ENCODE measurements around the gene ST6GALNAC3.

ST6GALNAC3 gene

DNA sequence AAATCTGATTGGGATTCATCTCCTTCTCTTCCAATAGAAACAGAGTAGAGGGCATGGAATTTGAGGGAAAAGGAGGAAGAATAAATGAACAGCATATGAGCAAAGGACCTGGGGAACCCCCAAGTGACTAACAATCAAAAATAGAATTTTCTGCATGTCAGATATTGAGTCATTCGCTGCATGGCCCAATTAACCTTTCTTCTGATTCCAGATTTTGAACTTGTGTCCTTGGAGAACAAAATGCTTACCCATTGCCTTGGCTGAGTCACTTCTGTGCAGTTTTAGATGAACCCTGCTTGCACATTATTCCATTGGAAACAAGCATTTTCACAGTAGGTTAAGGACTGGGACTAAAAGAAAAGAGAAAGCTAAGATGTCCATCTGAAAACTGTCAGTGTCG lies 390.5 kb downstream of the ST6GALNAC3 start:
- Histone ChIP-seq H3K4me1 (ENCODE audit: control insufficient read depth, low read depth, low read length) (no peaks in the 10 kb centered on the region), H4K8ac (ENCODE audit: low read depth, low read length) (no peak overlapping the region), H3K36me3 (ENCODE audit: control insufficient read depth, insufficient read depth, low read length) (no peaks in the 10 kb centered on the region), H4K5ac (ENCODE audit: low read length) (no peak overlapping the region), H3K27me3 (ENCODE audit: insufficient read depth, low read length, poor library complexity) (no peaks in the 10 kb centered on the region), H3K9ac (ENCODE audit: low read length) (no peak overlapping the region), H2AK5ac (ENCODE audit: low read length) (no peak overlapping the region), H3K56ac (ENCODE audit: low read length) (no peak overlapping the region), H2BK5ac (ENCODE audit: low read length) (no peak overlapping the region), H3K4me2 (ENCODE audit: low read length) (no peak overlapping the region), H3K27ac (ENCODE audit: low read depth, low read length) (no peak overlapping the region), H3K23ac (ENCODE audit: low read length) (no peak overlapping the region), H3K4ac (ENCODE audit: low read depth, low read length) (no peak overlapping the region), H3K18ac (ENCODE audit: low read length) (no peak overlapping the region), H3K79me1 (ENCODE audit: low read length) (no peaks in the 10 kb centered on the region), H2BK120ac (ENCODE audit: low read depth, low read length) (no peak overlapping the region), H3K4me3 (ENCODE audit: low read length) (no peak overlapping the region), H3K79me2 (ENCODE audit: control insufficient read depth, insufficient read depth, low read length) (no peaks in the 10 kb centered on the region), H2BK15ac (replicated peaks; ENCODE audit: low read depth) (no peak overlapping the region)
- no peak for DNase-seq
- no CpG with 5 or more reads among the region's 2 CpGs for WGBS (ENCODE audit: extremely low coverage, insufficient coverage, low lambda C conversion rate)

DNA sequence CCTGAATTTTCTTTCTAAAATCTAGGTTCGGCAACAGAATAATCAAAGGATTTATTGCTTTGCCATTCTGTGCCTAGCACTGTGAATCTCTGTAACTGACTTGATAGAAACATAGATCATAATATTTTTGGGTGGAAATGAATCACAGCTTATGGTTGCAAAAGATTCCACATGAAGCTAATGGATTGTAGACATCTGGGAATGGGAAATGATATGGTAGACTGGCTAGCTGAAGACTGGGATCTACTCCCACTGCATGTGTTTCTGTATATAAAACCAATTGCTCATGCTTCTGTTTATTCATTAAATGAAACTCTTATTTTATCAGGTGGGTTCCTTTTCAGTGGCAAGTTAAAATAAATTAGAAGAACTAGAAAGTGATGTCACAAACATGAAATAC lies 395.6 kb downstream of the ST6GALNAC3 start:
- Histone ChIP-seq H3K27me3 (ENCODE audit: insufficient read depth, low read length, poor library complexity) (no peaks in the 10 kb centered on the region), H2AK5ac (ENCODE audit: low read length) (no peak overlapping the region), H4K5ac (ENCODE audit: low read length) (no peak overlapping the region), H3K4me2 (ENCODE audit: low read length) (no peak overlapping the region), H3K23ac (ENCODE audit: low read length) (no peak overlapping the region), H2BK15ac (replicated peaks; ENCODE audit: low read depth) (no peak overlapping the region), H3K9ac (ENCODE audit: low read length) (no peak overlapping the region), H2BK120ac (ENCODE audit: low read depth, low read length) (no peak overlapping the region), H3K4ac (ENCODE audit: low read depth, low read length) (no peak overlapping the region), H3K4me1 (ENCODE audit: control insufficient read depth, low read depth, low read length) (no peaks in the 10 kb centered on the region), H3K36me3 (ENCODE audit: control insufficient read depth, insufficient read depth, low read length) (no peaks in the 10 kb centered on the region), H2BK5ac (ENCODE audit: low read length) (no peak overlapping the region), H3K56ac (ENCODE audit: low read length) (no peak overlapping the region), H3K79me1 (ENCODE audit: low read length) (no peaks in the 10 kb centered on the region), H4K8ac (ENCODE audit: low read depth, low read length) (no peak overlapping the region), H3K18ac (ENCODE audit: low read length) (no peak overlapping the region), H3K27ac (ENCODE audit: low read depth, low read length) (no peak overlapping the region), H3K79me2 (ENCODE audit: control insufficient read depth, insufficient read depth, low read length) (no peaks in the 10 kb centered on the region), H3K4me3 (ENCODE audit: low read length) (no peak overlapping the region)
- no peak for DNase-seq
- WGBS (ENCODE audit: extremely low coverage, insufficient coverage, low lambda C conversion rate): no CpG with 5 or more reads among the region's 1 CpG

DNA sequence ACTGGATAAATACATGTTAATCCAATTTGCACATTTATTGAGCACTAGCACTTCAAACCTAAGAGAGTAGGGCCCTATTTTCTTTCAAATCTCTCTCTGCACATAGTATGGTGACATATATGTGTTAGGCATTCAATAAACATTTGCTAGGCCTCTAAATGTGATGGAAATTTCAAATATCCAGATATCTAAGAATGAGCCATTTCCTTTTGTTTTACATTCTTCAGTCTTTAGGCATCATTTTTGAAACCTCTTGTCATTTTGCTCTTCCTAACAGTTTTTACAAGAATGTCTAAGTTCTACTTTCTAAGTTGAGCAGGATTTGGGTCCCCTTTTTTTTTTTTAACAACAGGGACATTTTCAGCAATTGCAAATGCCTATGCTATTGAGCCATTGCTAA lies 397.0 kb downstream of the ST6GALNAC3 start:
- no peak overlapping the region for H3K27ac ChIP-seq (ENCODE audit: low read depth, low read length)
- no peak for DNase-seq
- H3K27me3 ChIP-seq (ENCODE audit: insufficient read depth, low read length, poor library complexity): no peaks in the 10 kb centered on the region
- H3K4ac ChIP-seq (ENCODE audit: low read depth, low read length): no peak overlapping the region
- no peak overlapping the region for H3K4me2 ChIP-seq (ENCODE audit: low read length)
- no peak overlapping the region for H4K8ac ChIP-seq (ENCODE audit: low read depth, low read length)
- H3K56ac ChIP-seq (ENCODE audit: low read length): no peak overlapping the region
- H3K79me2 ChIP-seq (ENCODE audit: control insufficient read depth, insufficient read depth, low read length): no peaks in the 10 kb centered on the region
- no peaks in the 10 kb centered on the region for H3K79me1 ChIP-seq (ENCODE audit: low read length)
- no peaks in the 10 kb centered on the region for H3K4me1 ChIP-seq (ENCODE audit: control insufficient read depth, low read depth, low read length)
- no peak overlapping the region for H3K9ac ChIP-seq (ENCODE audit: low read length)
- no peak overlapping the region for H3K23ac ChIP-seq (ENCODE audit: low read length)
- no peak overlapping the region for H3K18ac ChIP-seq (ENCODE audit: low read length)
- H2BK120ac ChIP-seq (ENCODE audit: low read depth, low read length): no peak overlapping the region
- H3K4me3 ChIP-seq (ENCODE audit: low read length): no peak overlapping the region
- H3K36me3 ChIP-seq (ENCODE audit: control insufficient read depth, insufficient read depth, low read length): no peaks in the 10 kb centered on the region
- no peak overlapping the region for H2AK5ac ChIP-seq (ENCODE audit: low read length)
- H4K5ac ChIP-seq (ENCODE audit: low read length): no peak overlapping the region
- no peak overlapping the region for H2BK15ac ChIP-seq (replicated peaks; ENCODE audit: low read depth)
- H2BK5ac ChIP-seq (ENCODE audit: low read length): no peak overlapping the region

DNA sequence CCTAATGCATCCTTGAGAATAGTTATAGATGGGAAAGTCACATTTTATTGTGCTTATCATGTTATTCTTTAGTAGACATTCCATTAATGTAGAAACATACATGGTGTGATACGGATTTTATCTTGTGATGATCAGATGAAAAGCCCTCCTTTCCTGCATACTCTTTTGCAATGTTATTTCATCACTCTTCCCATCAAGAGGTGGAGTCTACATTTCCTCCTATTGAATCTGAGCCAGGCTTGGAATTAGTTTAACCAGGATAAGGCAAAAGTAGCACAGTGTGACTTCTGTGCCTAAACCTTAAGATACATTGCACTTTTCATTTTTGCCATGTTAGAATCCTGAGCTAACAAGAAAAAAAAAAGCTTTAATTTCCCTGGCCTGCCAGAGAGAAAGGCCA lies 399.0 kb downstream of the ST6GALNAC3 start:
- no peak overlapping the region for H3K18ac ChIP-seq (ENCODE audit: low read length)
- no peak overlapping the region for H2BK15ac ChIP-seq (replicated peaks; ENCODE audit: low read depth)
- no CpG with 5 or more reads among the region's 1 CpG for WGBS (ENCODE audit: extremely low coverage, insufficient coverage, low lambda C conversion rate)
- H3K9ac ChIP-seq (ENCODE audit: low read length): no peak overlapping the region
- no peaks in the 10 kb centered on the region for H3K27me3 ChIP-seq (ENCODE audit: insufficient read depth, low read length, poor library complexity)
- H3K4me2 ChIP-seq (ENCODE audit: low read length): no peak overlapping the region
- H3K36me3 ChIP-seq (ENCODE audit: control insufficient read depth, insufficient read depth, low read length): no peaks in the 10 kb centered on the region
- no peak overlapping the region for H3K56ac ChIP-seq (ENCODE audit: low read length)
- no peak overlapping the region for H2BK120ac ChIP-seq (ENCODE audit: low read depth, low read length)
- no peak overlapping the region for H3K23ac ChIP-seq (ENCODE audit: low read length)
- H3K4me3 ChIP-seq (ENCODE audit: low read length): no peak overlapping the region
- H2BK5ac ChIP-seq (ENCODE audit: low read length): no peak overlapping the region
- H3K27ac ChIP-seq (ENCODE audit: low read depth, low read length): no peak overlapping the region
- no peaks in the 10 kb centered on the region for H3K79me2 ChIP-seq (ENCODE audit: control insufficient read depth, insufficient read depth, low read length)
- no peak overlapping the region for H4K8ac ChIP-seq (ENCODE audit: low read depth, low read length)
- H3K4me1 ChIP-seq (ENCODE audit: control insufficient read depth, low read depth, low read length): no peaks in the 10 kb centered on the region
- DNase-seq: no peak
- no peaks in the 10 kb centered on the region for H3K79me1 ChIP-seq (ENCODE audit: low read length)
- no peak overlapping the region for H4K5ac ChIP-seq (ENCODE audit: low read length)
- H2AK5ac ChIP-seq (ENCODE audit: low read length): no peak overlapping the region
- no peak overlapping the region for H3K4ac ChIP-seq (ENCODE audit: low read depth, low read length)

DNA sequence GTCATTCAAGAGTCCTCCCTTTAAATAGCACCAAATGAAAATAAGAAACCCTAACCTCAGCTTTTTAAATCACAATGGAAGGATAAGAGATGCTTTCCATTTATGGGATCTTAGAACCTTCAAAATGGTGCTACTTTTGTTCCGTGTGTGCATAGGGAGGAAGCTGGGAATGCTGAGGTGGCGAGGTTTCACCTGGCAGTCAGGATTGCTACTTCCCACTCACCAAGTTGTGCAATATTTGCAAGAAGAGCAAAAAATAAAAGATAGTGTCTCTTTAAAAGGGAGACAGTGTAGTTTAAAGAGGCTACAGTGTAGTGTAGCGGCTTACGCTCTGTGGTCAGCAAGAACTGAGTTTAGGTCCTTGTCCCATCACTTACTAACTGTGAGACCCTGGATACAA lies 400.4 kb downstream of the ST6GALNAC3 start:
- H3K18ac ChIP-seq (ENCODE audit: low read length): no peak overlapping the region
- H4K5ac ChIP-seq (ENCODE audit: low read length): no peak overlapping the region
- H2AK5ac ChIP-seq (ENCODE audit: low read length): no peak overlapping the region
- no peak overlapping the region for H3K27ac ChIP-seq (ENCODE audit: low read depth, low read length)
- no peak for DNase-seq
- H3K4me1 ChIP-seq (ENCODE audit: control insufficient read depth, low read depth, low read length): no peaks in the 10 kb centered on the region
- H3K23ac ChIP-seq (ENCODE audit: low read length): no peak overlapping the region
- no peaks in the 10 kb centered on the region for H3K36me3 ChIP-seq (ENCODE audit: control insufficient read depth, insufficient read depth, low read length)
- H4K8ac ChIP-seq (ENCODE audit: low read depth, low read length): no peak overlapping the region
- H3K79me1 ChIP-seq (ENCODE audit: low read length): no peaks in the 10 kb centered on the region
- H2BK5ac ChIP-seq (ENCODE audit: low read length): no peak overlapping the region
- no peak overlapping the region for H3K56ac ChIP-seq (ENCODE audit: low read length)
- H3K27me3 ChIP-seq (ENCODE audit: insufficient read depth, low read length, poor library complexity): no peaks in the 10 kb centered on the region
- no peak overlapping the region for H3K4me2 ChIP-seq (ENCODE audit: low read length)
- H2BK120ac ChIP-seq (ENCODE audit: low read depth, low read length): no peak overlapping the region
- H3K4me3 ChIP-seq (ENCODE audit: low read length): no peak overlapping the region
- WGBS (ENCODE audit: extremely low coverage, insufficient coverage, low lambda C conversion rate): no CpG with 5 or more reads among the region's 4 CpGs
- H3K9ac ChIP-seq (ENCODE audit: low read length): no peak overlapping the region
- H2BK15ac ChIP-seq (replicated peaks; ENCODE audit: low read depth): no peak overlapping the region
- H3K4ac ChIP-seq (ENCODE audit: low read depth, low read length): no peak overlapping the region
- no peaks in the 10 kb centered on the region for H3K79me2 ChIP-seq (ENCODE audit: control insufficient read depth, insufficient read depth, low read length)

DNA sequence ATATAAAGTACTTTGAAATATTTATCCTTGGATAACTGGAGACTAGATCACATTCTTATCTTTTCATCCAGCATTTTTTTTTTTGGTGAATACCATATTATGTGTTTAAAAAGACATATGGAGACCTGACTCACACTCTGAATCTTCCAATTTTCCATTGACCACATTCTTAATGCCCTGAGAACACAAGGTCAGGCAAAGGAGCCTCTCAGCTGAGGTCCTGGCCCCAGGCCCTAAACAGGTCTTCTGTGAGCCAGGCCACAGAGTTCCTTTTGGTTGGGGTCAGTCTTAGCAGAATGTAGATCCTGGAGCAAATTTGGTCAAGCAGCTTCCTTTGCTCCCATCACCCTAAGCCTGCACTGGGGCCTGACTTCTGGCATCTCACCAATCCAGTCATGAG lies 402.6 kb downstream of the ST6GALNAC3 start:
- no peak overlapping the region for H2BK120ac ChIP-seq (ENCODE audit: low read depth, low read length)
- no peak overlapping the region for H3K23ac ChIP-seq (ENCODE audit: low read length)
- H2BK5ac ChIP-seq (ENCODE audit: low read length): no peak overlapping the region
- no peak overlapping the region for H3K4ac ChIP-seq (ENCODE audit: low read depth, low read length)
- no peak overlapping the region for H3K18ac ChIP-seq (ENCODE audit: low read length)
- no peak for DNase-seq
- H3K4me1 ChIP-seq (ENCODE audit: control insufficient read depth, low read depth, low read length): no peaks in the 10 kb centered on the region
- H3K4me3 ChIP-seq (ENCODE audit: low read length): no peak overlapping the region
- H3K36me3 ChIP-seq (ENCODE audit: control insufficient read depth, insufficient read depth, low read length): no peaks in the 10 kb centered on the region
- H4K5ac ChIP-seq (ENCODE audit: low read length): no peak overlapping the region
- H2AK5ac ChIP-seq (ENCODE audit: low read length): no peak overlapping the region
- H3K79me2 ChIP-seq (ENCODE audit: control insufficient read depth, insufficient read depth, low read length): no peaks in the 10 kb centered on the region
- no peaks in the 10 kb centered on the region for H3K27me3 ChIP-seq (ENCODE audit: insufficient read depth, low read length, poor library complexity)
- H2BK15ac ChIP-seq (replicated peaks; ENCODE audit: low read depth): no peak overlapping the region
- H3K27ac ChIP-seq (ENCODE audit: low read depth, low read length): no peak overlapping the region
- H3K56ac ChIP-seq (ENCODE audit: low read length): no peak overlapping the region
- H4K8ac ChIP-seq (ENCODE audit: low read depth, low read length): no peak overlapping the region
- no peak overlapping the region for H3K4me2 ChIP-seq (ENCODE audit: low read length)
- no peaks in the 10 kb centered on the region for H3K79me1 ChIP-seq (ENCODE audit: low read length)
- H3K9ac ChIP-seq (ENCODE audit: low read length): no peak overlapping the region

Measured in mesendoderm (in vitro differentiated cells).